Measurements from ENCODE around the gene PIN1. TPM values are rescaled to one million over a fixed set of nuclear protein-coding genes. Genes with fewer than 3 reads are reported as not detected.
A peak's percentile ranks its signal among the peaks of the same experiment; 100 is the strongest.

The PIN1 gene
- total and polyA plus RNA-seq, 2 of the 13 experiments (the other 11 are each of a cell fraction or from before 2014, with no cell fraction given) = 31.9 to 72.0 TPM

- TF ChIP-seq GMEB1 (CRISPR knock-in tag; IDR thresholded peaks at IDR 0.05; ENCODE audit: borderline replicate concordance) (peak; percentile 83), NCOA1 (CRISPR knock-in tag; IDR thresholded peaks at IDR 0.05) (peak; percentile 24; the same call in 1 of the 2 replicates), TCF12 (IDR thresholded peaks at IDR 0.05) (no peak), TCF12 (CRISPR knock-in tag; IDR thresholded peaks at IDR 0.05) (no peak), ZNF691 (CRISPR knock-in tag; IDR thresholded peaks at IDR 0.05; ENCODE audit: borderline replicate concordance, low read depth) (no peak), ZNF510 (CRISPR knock-in tag; IDR thresholded peaks at IDR 0.05; ENCODE audit: low read depth) (no peak), ZNF333 (CRISPR knock-in tag; IDR thresholded peaks at IDR 0.05; ENCODE audit: borderline replicate concordance) (no peak), ATF2 (CRISPR knock-in tag; IDR thresholded peaks at IDR 0.05) (0 out of 2 replicates have a peak, but pooled peaks have one; percentile 25), CEBPZ (IDR thresholded peaks at IDR 0.05; ENCODE audit: low read length) (no peak), SRF (IDR thresholded peaks at IDR 0.05; ENCODE audit: low read depth, low read length) (no peak), WIZ (CRISPR knock-in tag; IDR thresholded peaks at IDR 0.05) (no peak), KLF16 (CRISPR knock-in tag; IDR thresholded peaks at IDR 0.05) (peak in 1 of 2 experiments; percentile 16; a peak in 1 of 4 replicates), ZNF747 (CRISPR knock-in tag; IDR thresholded peaks at IDR 0.05; ENCODE audit: borderline replicate concordance) (no peak)
- TF ChIP-seq, protein P1, sequence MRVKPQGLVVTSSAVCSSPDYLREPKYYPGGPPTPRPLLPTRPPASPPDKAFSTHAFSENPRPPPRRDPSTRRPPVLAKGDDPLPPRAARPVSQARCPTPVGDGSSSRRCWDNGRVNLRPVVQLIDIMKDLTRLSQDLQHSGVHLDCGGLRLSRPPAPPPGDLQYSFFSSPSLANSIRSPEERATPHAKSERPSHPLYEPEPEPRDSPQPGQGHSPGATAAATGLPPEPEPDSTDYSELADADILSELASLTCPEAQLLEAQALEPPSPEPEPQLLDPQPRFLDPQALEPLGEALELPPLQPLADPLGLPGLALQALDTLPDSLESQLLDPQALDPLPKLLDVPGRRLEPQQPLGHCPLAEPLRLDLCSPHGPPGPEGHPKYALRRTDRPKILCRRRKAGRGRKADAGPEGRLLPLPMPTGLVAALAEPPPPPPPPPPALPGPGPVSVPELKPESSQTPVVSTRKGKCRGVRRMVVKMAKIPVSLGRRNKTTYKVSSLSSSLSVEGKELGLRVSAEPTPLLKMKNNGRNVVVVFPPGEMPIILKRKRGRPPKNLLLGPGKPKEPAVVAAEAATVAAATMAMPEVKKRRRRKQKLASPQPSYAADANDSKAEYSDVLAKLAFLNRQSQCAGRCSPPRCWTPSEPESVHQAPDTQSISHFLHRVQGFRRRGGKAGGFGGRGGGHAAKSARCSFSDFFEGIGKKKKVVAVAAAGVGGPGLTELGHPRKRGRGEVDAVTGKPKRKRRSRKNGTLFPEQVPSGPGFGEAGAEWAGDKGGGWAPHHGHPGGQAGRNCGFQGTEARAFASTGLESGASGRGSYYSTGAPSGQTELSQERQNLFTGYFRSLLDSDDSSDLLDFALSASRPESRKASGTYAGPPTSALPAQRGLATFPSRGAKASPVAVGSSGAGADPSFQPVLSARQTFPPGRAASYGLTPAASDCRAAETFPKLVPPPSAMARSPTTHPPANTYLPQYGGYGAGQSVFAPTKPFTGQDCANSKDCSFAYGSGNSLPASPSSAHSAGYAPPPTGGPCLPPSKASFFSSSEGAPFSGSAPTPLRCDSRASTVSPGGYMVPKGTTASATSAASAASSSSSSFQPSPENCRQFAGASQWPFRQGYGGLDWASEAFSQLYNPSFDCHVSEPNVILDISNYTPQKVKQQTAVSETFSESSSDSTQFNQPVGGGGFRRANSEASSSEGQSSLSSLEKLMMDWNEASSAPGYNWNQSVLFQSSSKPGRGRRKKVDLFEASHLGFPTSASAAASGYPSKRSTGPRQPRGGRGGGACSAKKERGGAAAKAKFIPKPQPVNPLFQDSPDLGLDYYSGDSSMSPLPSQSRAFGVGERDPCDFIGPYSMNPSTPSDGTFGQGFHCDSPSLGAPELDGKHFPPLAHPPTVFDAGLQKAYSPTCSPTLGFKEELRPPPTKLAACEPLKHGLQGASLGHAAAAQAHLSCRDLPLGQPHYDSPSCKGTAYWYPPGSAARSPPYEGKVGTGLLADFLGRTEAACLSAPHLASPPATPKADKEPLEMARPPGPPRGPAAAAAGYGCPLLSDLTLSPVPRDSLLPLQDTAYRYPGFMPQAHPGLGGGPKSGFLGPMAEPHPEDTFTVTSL (CRISPR knock-in tag; IDR thresholded peaks at IDR 0.05; ENCODE audit: borderline replicate concordance) = no peak
Measured at GRCh38 chr19:9834726-9835506, at the start of gene PIN1 (continued).
